H1 (cell line): ENCODE results near the gene BAK1. TPM values are rescaled to one million over a fixed set of nuclear protein-coding genes. Genes with fewer than 3 reads are reported as not detected.

Experiments used
- BCL11A ChIP-seq, 2 experiments: IDR thresholded peaks; one replicate each; pipeline ENCODE4 v1.6.1; 2011; ENCODE audit warnings: low read depth in 2 of 2, low read length in 2 of 2, mild to moderate bottlenecking in 2 of 2
- BRCA1 ChIP-seq: IDR thresholded peaks from 2 replicates; pipeline ENCODE4 v1.6.1; 2012; ENCODE audit warnings: low read depth, low read length, improper control_type of control experiment
- CBX8 ChIP-seq: fragments of 300-800, 300-1000 bp; sonication (generic); IDR thresholded peaks from 2 replicates; pipeline ENCODE4 v1.7.1; 2016; ENCODE audit warnings: low read depth, low read length, borderline replicate concordance
- CREB1 ChIP-seq: IDR thresholded peaks from 2 replicates; pipeline ENCODE4 v1.6.1; 2012; ENCODE audit warnings: inconsistent platforms
- GABPA ChIP-seq: IDR thresholded peaks from 2 replicates; pipeline ENCODE4 v1.6.1; 2011; ENCODE audit warnings: mild to moderate bottlenecking, low read length, moderate library complexity, borderline replicate concordance; ENCODE audit not compliant: insufficient read depth
- GTF2F1 ChIP-seq: IDR thresholded peaks from 2 replicates; pipeline ENCODE4 v1.6.1; 2012; ENCODE audit warnings: low read depth, low read length, improper control_type of control experiment, borderline replicate concordance
- HDAC6 ChIP-seq: IDR thresholded peaks from one replicate; pipeline ENCODE4 v1.7.1; 2012; ENCODE audit warnings: low read depth, mild to moderate bottlenecking, inconsistent platforms, low read length, moderate library complexity
- JUN ChIP-seq: IDR thresholded peaks from 2 replicates; pipeline ENCODE4 v1.6.1; 2011; ENCODE audit warnings: low read depth, mild to moderate bottlenecking, improper control_type of control experiment, low read length
- JUND ChIP-seq: IDR thresholded peaks from 2 replicates; pipeline ENCODE4 v1.6.1; 2011; ENCODE audit warnings: mild to moderate bottlenecking, improper control_type of control experiment, low read length
- KDM5A ChIP-seq: fragments of 200-600 bp; IDR thresholded peaks from 2 replicates; pipeline ENCODE4 v1.7.1; 2012; ENCODE audit warnings: mild to moderate bottlenecking, low read length, inconsistent platforms, mixed read lengths
- POU5F1 ChIP-seq: IDR thresholded peaks from 2 replicates; pipeline ENCODE4 v1.6.1; 2011; ENCODE audit warnings: low read depth, mild to moderate bottlenecking, low read length, moderate library complexity
- RBBP5 ChIP-seq: IDR thresholded peaks from 2 replicates; pipeline ENCODE4 v1.7.1; 2012; ENCODE audit warnings: low read depth, mild to moderate bottlenecking, inconsistent platforms, low read length, moderate library complexity, borderline replicate concordance
- RFX5 ChIP-seq: IDR thresholded peaks from 2 replicates; pipeline ENCODE4 v1.6.1; 2011; ENCODE audit warnings: low read depth, low read length, improper control_type of control experiment, borderline replicate concordance
- RNF2 ChIP-seq: fragments of 200-900, 300-1000 bp; sonication (generic); IDR thresholded peaks from 2 replicates; pipeline ENCODE4 v1.7.1; 2016; ENCODE audit warnings: borderline replicate concordance, low read depth, mild to moderate bottlenecking, antibody characterized with exemption, low read length; ENCODE audit not compliant: poor library complexity, severe bottlenecking; ENCODE audit errors: missing control alignments
- SAP30 ChIP-seq: fragments of 300-600 bp; sonication (generic); IDR thresholded peaks from 2 replicates; pipeline ENCODE4 v1.7.1; 2012; ENCODE audit warnings: low read length, moderate library complexity, mild to moderate bottlenecking, inconsistent platforms; ENCODE audit not compliant: insufficient read depth, insufficient replicate concordance
- SIRT6 ChIP-seq: IDR thresholded peaks from one replicate; pipeline ENCODE4 v1.7.1; 2012; ENCODE audit warnings: low read length, inconsistent platforms
- SIX5 ChIP-seq: IDR thresholded peaks from 2 replicates; pipeline ENCODE4 v1.6.1; 2011; ENCODE audit warnings: mild to moderate bottlenecking, low read depth, low read length
- SP1 ChIP-seq: IDR thresholded peaks from 2 replicates; pipeline ENCODE4 v1.6.1; 2011; ENCODE audit warnings: low read depth, low read length
- SRF ChIP-seq: IDR thresholded peaks from 2 replicates; pipeline ENCODE4 v1.6.1; 2011; ENCODE audit warnings: mild to moderate bottlenecking, low read depth, low read length, moderate library complexity
- SUZ12 ChIP-seq: fragments of 200-600 bp; sonication (generic); IDR thresholded peaks from 2 replicates; pipeline ENCODE4 v1.6.1; 2012; ENCODE audit warnings: mild to moderate bottlenecking, inconsistent platforms, low read length, moderate library complexity, mixed read lengths
- TBP ChIP-seq: IDR thresholded peaks from 2 replicates; pipeline ENCODE4 v1.6.1; 2011; ENCODE audit warnings: low read depth, low read length, improper control_type of control experiment
- polyA plus RNA-seq, 7 experiments: library from polyadenylated mRNA; depleted of rRNA in 3 of 7; stranded (reverse) in 5 of 7; unstranded in 2 of 7; fragments of >200 nt in 5 of 7; fragments of 200-250 nt in 2 of 7; gene quantifications; 1 replicate in 5 of 7; 2 replicates in 1 of 7; 4 replicates in 1 of 7; pipeline versions ENCODE4 v1.2.1 to v1.2.3, GENCODE V29; 2011 to 2013; ENCODE audit warnings: missing spikeins in 2 of 7, mixed read lengths in 2 of 7
- total RNA-seq: library from RNA; stranded (reverse); fragmentation: NEBNext Ultra II Directional; extraction: Animal tissue kit (Norgen Biotek cat#: 25700); gene quantifications from 2 replicates; pipeline ENCODE4 v1.2.1, GENCODE V29; 2021
- TF ChIP-seq, protein P1 (sequence below): IDR thresholded peaks from 2 replicates; pipeline ENCODE4 v1.6.1; 2012; ENCODE audit warnings: low read length, inconsistent platforms
- TF ChIP-seq, protein P2 (sequence below): IDR thresholded peaks from 2 replicates; pipeline ENCODE4 v1.6.1; 2012; ENCODE audit warnings: inconsistent platforms

Gene BAK1
- total and polyA plus RNA-seq, 2 of the 8 experiments (the other 6 are each of a cell fraction or from before 2014, with no cell fraction given), result 43.3 to 43.4 TPM

DNA sequence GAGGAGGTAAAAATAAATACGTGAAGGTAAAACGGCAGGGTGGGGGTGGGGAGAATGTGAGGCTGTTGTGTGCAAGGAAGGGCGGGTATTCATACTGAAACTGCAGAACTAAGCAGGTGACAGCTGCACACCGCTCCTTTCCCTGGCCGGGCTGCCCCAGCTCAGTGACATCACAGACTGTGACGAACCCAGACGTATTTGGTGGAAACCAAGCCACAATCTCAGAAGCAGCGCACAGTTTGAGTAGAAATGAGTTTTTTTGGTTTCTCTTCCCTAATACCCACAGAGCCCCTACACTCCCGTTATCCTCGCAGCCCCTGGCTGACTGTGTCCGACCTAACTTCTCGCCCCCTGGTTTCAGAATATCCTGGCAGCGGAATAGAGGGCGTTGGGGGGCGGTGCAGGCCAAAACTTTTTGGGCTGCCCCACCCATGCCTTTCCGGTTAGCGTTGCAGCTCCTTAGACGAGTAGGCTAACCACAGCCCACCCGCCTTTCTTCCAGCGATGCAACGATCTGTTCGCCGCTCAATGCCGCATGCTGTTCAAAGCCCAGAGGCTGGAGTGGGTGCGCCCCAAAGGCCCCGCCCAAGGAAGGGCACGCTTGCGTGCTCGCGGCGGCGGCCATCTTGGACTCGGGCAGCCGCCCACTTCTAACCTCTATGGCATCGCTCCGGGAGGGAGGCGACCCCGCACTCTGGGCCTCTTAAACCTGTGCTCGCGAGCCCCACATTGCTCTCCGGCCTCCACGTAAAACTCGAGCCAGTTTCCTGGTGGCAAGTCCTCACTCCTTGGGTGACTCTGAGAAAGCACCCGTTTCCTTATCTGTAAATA, 9.1 kb downstream of the BAK1 start (continued):
- TF ChIP-seq HDAC6, result no peak
- no peak for TF ChIP-seq CBX8
- TF ChIP-seq GABPA, result no peak
- TF ChIP-seq RFX5, result no peak
- no peak; the same call in 1 of the 2 replicates for TF ChIP-seq CREB1
- peak; percentile 80 for TF ChIP-seq SP1
- no peak for TF ChIP-seq SIRT6
- TF ChIP-seq SRF, result no peak
- TF ChIP-seq SIX5, result no peak
- no peak for TF ChIP-seq POU5F1
- no peak for TF ChIP-seq BCL11A (IDR thresholded peaks at IDR 0.05; ENCODE audit: low read depth in 2 of 2, low read length in 2 of 2)
- peak; percentile 63; the same call in 1 of the 2 replicates for TF ChIP-seq RBBP5
- TF ChIP-seq, protein P1, sequence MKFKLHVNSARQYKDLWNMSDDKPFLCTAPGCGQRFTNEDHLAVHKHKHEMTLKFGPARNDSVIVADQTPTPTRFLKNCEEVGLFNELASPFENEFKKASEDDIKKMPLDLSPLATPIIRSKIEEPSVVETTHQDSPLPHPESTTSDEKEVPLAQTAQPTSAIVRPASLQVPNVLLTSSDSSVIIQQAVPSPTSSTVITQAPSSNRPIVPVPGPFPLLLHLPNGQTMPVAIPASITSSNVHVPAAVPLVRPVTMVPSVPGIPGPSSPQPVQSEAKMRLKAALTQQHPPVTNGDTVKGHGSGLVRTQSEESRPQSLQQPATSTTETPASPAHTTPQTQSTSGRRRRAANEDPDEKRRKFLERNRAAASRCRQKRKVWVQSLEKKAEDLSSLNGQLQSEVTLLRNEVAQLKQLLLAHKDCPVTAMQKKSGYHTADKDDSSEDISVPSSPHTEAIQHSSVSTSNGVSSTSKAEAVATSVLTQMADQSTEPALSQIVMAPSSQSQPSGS, result no peak
- TF ChIP-seq SUZ12, result no peak
- no peak for TF ChIP-seq JUN
- TF ChIP-seq GTF2F1, result no peak
- TF ChIP-seq TBP, result peak; percentile 50; the same call in 1 of the 2 replicates
- TF ChIP-seq RNF2, result no peak
- no peak for TF ChIP-seq SAP30
- TF ChIP-seq KDM5A, result no peak
- TF ChIP-seq, protein P2, sequence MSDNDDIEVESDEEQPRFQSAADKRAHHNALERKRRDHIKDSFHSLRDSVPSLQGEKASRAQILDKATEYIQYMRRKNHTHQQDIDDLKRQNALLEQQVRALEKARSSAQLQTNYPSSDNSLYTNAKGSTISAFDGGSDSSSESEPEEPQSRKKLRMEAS, result peak; percentile 78
- no peak for TF ChIP-seq JUND
- no peak for TF ChIP-seq BRCA1
